Right atrium auricular region (tissue), 2 donors: ENCODE data around the gene LCAT. TPM values are rescaled to one million over a fixed set of nuclear protein-coding genes. Genes with fewer than 3 reads are reported as not detected.

Experiments used
- DNase-seq: peaks from one replicate; pipeline ENCODE4 v3.0.0-alpha.2; 2019; ENCODE audit warnings: low spot score
- H3K27ac ChIP-seq, 2 donors: fragments of 200-600 bp; sonication (generic); 1 replicate in 1 of 2; 2 replicates in 1 of 2; pipeline ENCODE4 v1.5.1; 2016 to 2019
- H3K27me3 ChIP-seq, 2 donors: fragments of 200-600 bp; sonication (generic); one replicate each; pipeline versions ENCODE4 v1.5.1 to v1.6.0; 2017 to 2019
- H3K36me3 ChIP-seq: fragments of 200-600 bp; sonication (generic); one replicate; pipeline ENCODE4 v1.5.1; 2016
- H3K4me1 ChIP-seq, 2 donors: fragments of 200-600 bp; sonication (generic); one replicate each; pipeline versions ENCODE4 v1.5.1 to v1.6.0; 2017 to 2019
- H3K4me3 ChIP-seq, 2 donors: fragments of 200-600 bp; sonication (generic); 1 replicate in 1 of 2; 2 replicates in 1 of 2; pipeline ENCODE4 v1.5.1; 2017 to 2019; ENCODE audit warnings: mild to moderate bottlenecking in 1 of 2, moderate library complexity in 1 of 2
- H3K9me3 ChIP-seq, 2 donors: fragments of 200-600 bp; sonication (generic); one replicate each; pipeline ENCODE4 v1.5.1; 2019
- CTCF ChIP-seq, 2 donors: fragments of 200-600 bp; sonication (generic); IDR thresholded peaks; one replicate each; pipeline ENCODE4 v1.5.1; 2019; ENCODE audit warnings: antibody characterized with exemption in 2 of 2
- total RNA-seq, 2 donors: library from RNA; depleted of rRNA; stranded (reverse); fragments of >200 nt; gene quantifications; one replicate each; pipeline ENCODE4 v1.1.0, GENCODE V29; 2016

The LCAT gene
- 10 to 100 TPM in 1 of 2 donors, 1 to 10 TPM in 1; 2.9 to 11.8 TPM for total RNA-seq

DNA sequence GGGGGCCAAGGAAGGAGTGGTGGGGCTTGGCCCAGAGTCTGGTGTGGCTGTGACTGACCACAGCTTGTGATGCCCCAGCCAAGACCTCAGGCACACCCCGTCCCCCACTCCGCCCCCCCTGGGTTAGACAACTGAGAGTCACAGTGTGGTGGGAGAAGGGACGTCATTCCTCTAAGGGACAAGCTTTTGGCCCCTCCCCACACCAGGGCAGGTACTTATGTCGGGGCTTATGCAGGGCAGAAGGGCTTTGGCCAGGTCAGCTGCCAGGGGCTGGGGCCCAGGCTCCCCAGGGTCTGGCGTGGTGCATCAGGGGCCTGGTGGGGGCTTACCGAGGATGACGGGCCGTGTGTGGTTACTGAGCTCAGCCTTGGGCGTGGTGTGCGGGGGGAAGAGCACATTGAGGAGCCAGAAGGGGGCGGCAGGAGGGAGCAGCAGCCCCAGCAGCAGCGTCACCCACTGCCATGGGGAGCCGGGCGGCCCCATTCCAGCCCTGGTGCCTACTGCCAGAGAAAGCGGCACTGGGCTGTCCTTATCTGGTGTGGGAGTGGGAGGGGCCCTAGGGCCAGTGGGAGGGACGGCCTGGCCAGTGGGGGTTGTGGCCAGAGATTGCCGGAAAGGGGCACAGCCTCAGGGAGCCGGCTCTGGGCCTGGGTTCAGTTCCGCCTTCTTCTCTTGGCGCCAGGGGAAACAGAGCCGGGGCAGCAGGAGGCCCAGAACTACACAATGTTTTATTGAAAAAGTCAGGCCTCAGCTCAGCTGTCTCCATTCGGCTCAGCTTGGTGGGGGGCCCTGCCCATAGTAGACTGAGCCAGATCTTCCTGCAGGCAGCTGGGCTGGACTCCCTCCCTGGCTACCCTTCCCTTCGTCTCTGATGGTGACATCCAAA lies at the start of gene LCAT:
Gene LCAT (minus strand): TSS at position 502 of the 886 bp plus-strand sequence. CDS start 19 bp downstream, at position 483.
- Histone ChIP-seq H3K27me3 (no peaks in the 10 kb centered on the region), H3K27ac (peak within 1 kb of the TSS; percentile 67 to 73), H3K9me3 (no peaks in the 10 kb centered on the region), H3K4me1 (peaks cover 0 to 54% of the 10 kb centered on the region in 2 donors), H3K36me3 (peaks cover 90% of the 10 kb centered on the region), H3K4me3 (no peak within 1 kb of the TSS)
- no peak for TF ChIP-seq CTCF (IDR thresholded peaks at IDR 0.05)
- peak; percentile 79 for DNase-seq

GRCh38 chr16:67993207-67994039 lies 49.5 kb upstream of the LCAT start:
- H3K27me3 ChIP-seq, result no peaks in the 10 kb centered on the region
- DNase-seq, result peak; percentile 79
- peak; percentile 100 for TF ChIP-seq CTCF (IDR thresholded peaks at IDR 0.05)
- H3K9me3 ChIP-seq, result no peaks in the 10 kb centered on the region
- H3K4me3 ChIP-seq, result peak overlapping the region; percentile 26 to 44
- peak overlapping the region; percentile 67 to 79 for H3K27ac ChIP-seq
- no peaks in the 10 kb centered on the region for H3K36me3 ChIP-seq
- peaks cover 0 to 13% of the 10 kb centered on the region in 2 donors for H3K4me1 ChIP-seq

- peak overlapping the region in 1 of 2 donors; percentile 79 for H3K27ac ChIP-seq
- no peak for TF ChIP-seq CTCF (IDR thresholded peaks at IDR 0.05)
- no peaks in the 10 kb centered on the region for H3K9me3 ChIP-seq
Measured at GRCh38 chr16:67992661-67993206, 48.8 kb upstream of the LCAT start.

DNA sequence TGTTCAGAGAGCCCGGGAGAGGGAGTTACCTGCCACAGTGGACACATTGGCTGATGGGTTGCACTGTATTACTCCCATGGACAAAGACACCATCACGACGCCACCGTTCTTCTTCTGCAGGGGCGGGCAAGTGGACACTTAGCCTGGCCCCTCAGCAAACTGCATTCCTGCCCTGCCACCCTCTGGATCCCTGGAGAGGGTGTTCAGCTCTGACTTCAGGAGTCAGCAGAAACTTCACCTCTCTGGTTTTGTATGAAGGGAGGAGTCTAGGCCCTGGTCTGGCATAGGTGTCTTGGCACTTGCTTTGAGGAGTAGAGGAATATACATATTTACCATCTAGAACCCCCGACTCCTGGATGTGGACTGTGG lies 46.1 kb upstream of the LCAT start:
- no peak overlapping the region for H3K27ac ChIP-seq
- no peak overlapping the region for H3K4me3 ChIP-seq
- H3K36me3 ChIP-seq, result no peaks in the 10 kb centered on the region
- peaks cover 0 to 21% of the 10 kb centered on the region in 2 donors for H3K4me1 ChIP-seq
- TF ChIP-seq CTCF (IDR thresholded peaks at IDR 0.05), result no peak
- no peak for DNase-seq
- no peaks in the 10 kb centered on the region for H3K27me3 ChIP-seq
- no peaks in the 10 kb centered on the region for H3K9me3 ChIP-seq

More at GRCh38 chr16:67992661-67993206, 48.8 kb upstream of the LCAT start:
- DNase-seq, result no peak
- peak overlapping the region in 1 of 2 donors; percentile 44 for H3K4me3 ChIP-seq
- no peaks in the 10 kb centered on the region for H3K36me3 ChIP-seq
- H3K4me1 ChIP-seq, result peaks cover 0 to 13% of the 10 kb centered on the region in 2 donors
- H3K27me3 ChIP-seq, result no peaks in the 10 kb centered on the region

DNA sequence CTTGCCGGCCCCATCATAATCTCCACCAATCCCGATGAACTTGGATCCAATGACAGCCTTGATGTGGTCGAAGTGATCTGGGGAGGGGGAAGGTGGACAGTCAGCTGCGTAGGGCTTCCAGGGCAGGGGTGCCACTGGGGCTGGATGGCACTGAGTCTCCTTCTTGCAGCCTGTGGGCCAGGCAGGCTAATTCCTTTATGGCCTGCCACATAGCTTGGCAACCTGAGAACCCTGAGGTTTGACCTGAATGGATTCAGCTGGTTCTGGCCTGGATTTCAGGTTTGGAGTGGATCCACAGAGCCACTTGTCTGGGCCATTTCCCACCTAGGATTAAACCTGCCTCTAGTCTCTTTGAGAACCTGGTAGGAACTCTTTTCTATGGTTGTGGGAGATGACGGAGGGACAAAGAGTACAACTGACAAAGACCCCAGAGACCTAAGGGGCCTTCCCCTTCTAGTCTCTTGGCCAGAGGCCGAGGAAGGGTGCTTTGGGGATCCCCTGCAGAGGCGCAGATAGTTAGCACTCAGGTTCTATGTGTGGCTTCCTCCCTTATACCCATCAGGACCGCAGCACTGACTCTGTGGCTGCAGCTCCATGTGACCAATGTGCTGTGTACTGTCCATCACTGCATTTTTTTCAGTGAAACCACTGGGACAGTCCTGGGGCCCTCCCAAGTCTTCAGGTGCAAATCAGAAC lies 45.5 kb upstream of the LCAT start:
- H3K27ac ChIP-seq, result no peak overlapping the region
- TF ChIP-seq CTCF (IDR thresholded peaks at IDR 0.05), result no peak
- DNase-seq, result no peak
- no peaks in the 10 kb centered on the region for H3K27me3 ChIP-seq
- peaks cover 0 to 26% of the 10 kb centered on the region in 2 donors for H3K4me1 ChIP-seq
- H3K36me3 ChIP-seq, result no peaks in the 10 kb centered on the region
- no peaks in the 10 kb centered on the region for H3K9me3 ChIP-seq
- H3K4me3 ChIP-seq, result no peak overlapping the region
